ENCODE measurements around the gene CNTNAP2. TPM values are rescaled to one million over a fixed set of nuclear protein-coding genes. Genes with fewer than 3 reads are reported as not detected.

The CNTNAP2 gene
- total RNA-seq, 2 experiments from 2014 or later, result 0.28 TPM; not detected in 1

DNA sequence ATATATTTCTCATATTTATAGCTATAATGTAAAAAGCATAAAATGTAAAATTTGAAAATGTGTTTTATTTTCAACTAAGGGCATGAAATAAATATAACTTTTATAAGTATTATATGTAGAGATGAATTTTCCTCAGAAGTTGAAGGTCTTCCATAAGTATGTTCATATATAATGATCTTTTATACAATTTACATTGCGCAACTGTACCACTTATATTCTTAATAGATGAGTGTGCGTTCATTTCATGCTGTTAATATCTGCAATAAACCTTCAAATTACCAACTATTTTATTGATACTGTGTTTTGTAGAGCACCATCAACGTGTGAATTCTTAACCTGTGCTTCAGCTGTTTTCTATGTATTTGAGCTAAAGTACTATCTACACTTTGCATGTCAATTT lies 285.3 kb downstream of the CNTNAP2 start:
- Histone ChIP-seq H4K20me1 (ENCODE audit: insufficient read depth, low read length) (no peaks in the 10 kb centered on the region), H3K9me3 (ENCODE audit: low read length) (no peaks in the 10 kb centered on the region), H3K4me1 (ENCODE audit: insufficient read depth, low read length, poor library complexity, severe bottlenecking) (no peaks in the 10 kb centered on the region), H3K9me2 (ENCODE audit: insufficient read depth, low read length) (no peaks in the 10 kb centered on the region), H3K36me3 (ENCODE audit: insufficient read depth, low read length) (no peaks in the 10 kb centered on the region), H3K79me2 (ENCODE audit: insufficient read depth, low read depth, low read length) (no peaks in the 10 kb centered on the region), H3K4me2 (ENCODE audit: low read length) (no peak overlapping the region), H2AFZ (ENCODE audit: low read length) (no peak overlapping the region), H3K27ac (ENCODE audit: low read depth, low read length, poor library complexity, severe bottlenecking) (no peak overlapping the region), H3K4me3 (ENCODE audit: low read depth, low read length, poor library complexity, severe bottlenecking) (no peak overlapping the region)
- no peak for DNase-seq (ENCODE audit: low spot score)
- TF ChIP-seq, protein P1, sequence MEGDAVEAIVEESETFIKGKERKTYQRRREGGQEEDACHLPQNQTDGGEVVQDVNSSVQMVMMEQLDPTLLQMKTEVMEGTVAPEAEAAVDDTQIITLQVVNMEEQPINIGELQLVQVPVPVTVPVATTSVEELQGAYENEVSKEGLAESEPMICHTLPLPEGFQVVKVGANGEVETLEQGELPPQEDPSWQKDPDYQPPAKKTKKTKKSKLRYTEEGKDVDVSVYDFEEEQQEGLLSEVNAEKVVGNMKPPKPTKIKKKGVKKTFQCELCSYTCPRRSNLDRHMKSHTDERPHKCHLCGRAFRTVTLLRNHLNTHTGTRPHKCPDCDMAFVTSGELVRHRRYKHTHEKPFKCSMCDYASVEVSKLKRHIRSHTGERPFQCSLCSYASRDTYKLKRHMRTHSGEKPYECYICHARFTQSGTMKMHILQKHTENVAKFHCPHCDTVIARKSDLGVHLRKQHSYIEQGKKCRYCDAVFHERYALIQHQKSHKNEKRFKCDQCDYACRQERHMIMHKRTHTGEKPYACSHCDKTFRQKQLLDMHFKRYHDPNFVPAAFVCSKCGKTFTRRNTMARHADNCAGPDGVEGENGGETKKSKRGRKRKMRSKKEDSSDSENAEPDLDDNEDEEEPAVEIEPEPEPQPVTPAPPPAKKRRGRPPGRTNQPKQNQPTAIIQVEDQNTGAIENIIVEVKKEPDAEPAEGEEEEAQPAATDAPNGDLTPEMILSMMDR (conservative IDR thresholded peaks at IDR 0.05; ENCODE audit: low read length), result no peak
- no peak for TF ChIP-seq EZH2phosphoT487 (IDR thresholded peaks at IDR 0.05; ENCODE audit: borderline replicate concordance, low read depth, low read length)
- CTCF ChIA-PET (ENCODE audit: unreplicated experiment), result no interaction called here
- BruUV-seq (replicated peaks), result no TSS peak
- POLR2A ChIA-PET, result interaction anchor here (0.5 to 0.7 kb wide), 2 partner anchors 142 to 1197 kb away, joined by 3 read pairs; no protein-coding TSS in a partner anchor
- intact Hi-C loops (cut with micrococcal nuclease; ENCODE audit: unreplicated experiment), result no loop called here

DNA sequence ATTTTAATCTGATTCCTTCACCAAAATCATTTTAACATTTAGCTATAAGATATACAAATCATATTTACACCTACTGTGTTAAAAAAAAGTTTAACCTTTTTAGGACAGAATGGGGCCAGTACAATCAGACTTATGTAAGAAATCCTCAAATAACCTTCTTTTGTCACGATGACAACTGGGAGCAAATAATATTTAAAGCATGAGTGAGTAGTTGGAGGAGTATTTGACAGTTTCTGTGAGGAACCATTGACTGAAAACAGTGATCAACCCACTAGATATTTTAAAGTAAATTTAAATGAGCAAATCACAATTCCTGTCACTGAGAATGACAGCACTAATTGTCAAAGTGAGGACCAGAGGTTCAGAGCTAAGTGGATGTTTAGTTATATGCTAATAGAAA lies 289.1 kb downstream of the CNTNAP2 start:
- no TSS peak for BruUV-seq (replicated peaks)
- Histone ChIP-seq H3K9me2 (ENCODE audit: insufficient read depth, low read length) (no peaks in the 10 kb centered on the region), H4K20me1 (ENCODE audit: insufficient read depth, low read length) (no peaks in the 10 kb centered on the region), H3K79me2 (ENCODE audit: insufficient read depth, low read depth, low read length) (no peaks in the 10 kb centered on the region), H3K36me3 (ENCODE audit: insufficient read depth, low read length) (no peaks in the 10 kb centered on the region), H3K27ac (ENCODE audit: low read depth, low read length, poor library complexity, severe bottlenecking) (no peak overlapping the region), H2AFZ (ENCODE audit: low read length) (no peak overlapping the region), H3K9me3 (ENCODE audit: low read length) (no peaks in the 10 kb centered on the region), H3K4me3 (ENCODE audit: low read depth, low read length, poor library complexity, severe bottlenecking) (no peak overlapping the region), H3K4me2 (ENCODE audit: low read length) (no peak overlapping the region), H3K4me1 (ENCODE audit: insufficient read depth, low read length, poor library complexity, severe bottlenecking) (no peaks in the 10 kb centered on the region)
- POLR2A ChIA-PET, result no interaction called here
- CTCF ChIA-PET (ENCODE audit: unreplicated experiment), result no interaction called here
- TF ChIP-seq, protein P1 (conservative IDR thresholded peaks at IDR 0.05; ENCODE audit: low read length), result no peak
- TF ChIP-seq EZH2phosphoT487 (IDR thresholded peaks at IDR 0.05; ENCODE audit: borderline replicate concordance, low read depth, low read length), result no peak
- intact Hi-C loops (cut with micrococcal nuclease; ENCODE audit: unreplicated experiment), result no loop called here
- DNase-seq (ENCODE audit: low spot score), result no peak

DNA sequence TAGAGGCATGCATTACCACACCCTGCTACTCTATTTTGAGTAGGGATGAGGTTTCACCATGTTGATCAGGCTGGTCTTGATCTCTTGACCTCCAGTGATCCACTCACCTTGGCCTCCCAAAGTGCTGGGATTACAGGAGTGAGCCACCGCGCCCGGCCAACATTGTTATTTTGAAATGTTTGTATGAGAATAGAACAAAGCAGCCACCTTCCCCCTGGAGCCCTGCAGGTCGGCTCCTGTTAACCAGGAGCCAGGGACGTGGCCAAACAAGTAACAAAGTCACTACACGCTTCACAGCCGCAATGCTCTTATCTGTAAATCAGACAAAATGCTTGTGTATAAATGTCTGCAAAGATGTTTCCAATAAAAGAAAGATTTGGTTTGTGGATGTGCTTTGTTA lies 295.4 kb downstream of the CNTNAP2 start:
- Histone ChIP-seq H3K4me3 (ENCODE audit: low read depth, low read length, poor library complexity, severe bottlenecking) (no peak overlapping the region), H3K4me1 (ENCODE audit: insufficient read depth, low read length, poor library complexity, severe bottlenecking) (no peaks in the 10 kb centered on the region), H3K36me3 (ENCODE audit: insufficient read depth, low read length) (no peaks in the 10 kb centered on the region), H4K20me1 (ENCODE audit: insufficient read depth, low read length) (no peaks in the 10 kb centered on the region), H3K27ac (ENCODE audit: low read depth, low read length, poor library complexity, severe bottlenecking) (no peak overlapping the region), H3K79me2 (ENCODE audit: insufficient read depth, low read depth, low read length) (no peaks in the 10 kb centered on the region), H3K9me3 (ENCODE audit: low read length) (no peaks in the 10 kb centered on the region), H2AFZ (ENCODE audit: low read length) (no peak overlapping the region), H3K4me2 (ENCODE audit: low read length) (no peak overlapping the region), H3K9me2 (ENCODE audit: insufficient read depth, low read length) (no peaks in the 10 kb centered on the region)
- CTCF ChIA-PET (ENCODE audit: unreplicated experiment), result no interaction called here
- intact Hi-C loops (cut with micrococcal nuclease; ENCODE audit: unreplicated experiment), result no loop called here
- no peak for DNase-seq (ENCODE audit: low spot score)
- no peak for TF ChIP-seq EZH2phosphoT487 (IDR thresholded peaks at IDR 0.05; ENCODE audit: borderline replicate concordance, low read depth, low read length)
- TF ChIP-seq, protein P1 (conservative IDR thresholded peaks at IDR 0.05; ENCODE audit: low read length), result no peak
- POLR2A ChIA-PET, result interaction anchor here (0.7 kb wide), 1 partner anchor 27 kb away, joined by 3 read pairs; no protein-coding TSS in a partner anchor
- BruUV-seq (replicated peaks), result no TSS peak
